Hippocampal formation (tissue), 2 donors: Measurements from ENCODE around the gene ANKRD52.
"Not testable (repeated sequence)": the region's sequence is repeated elsewhere in the genome, so short reads cannot be mapped to it uniquely, and the experiment has no call there.

Experiments
- DNase-seq, 2 donors: peaks; one replicate each; lab custom pipeline; 2025; lab: John Stamatoyannopoulos, UW

Gene ANKRD52

GRCh38 chr12:56272468-56272867 lies 14.3 kb upstream of the ANKRD52 start:
- not testable (repeated sequence) for DNase-seq

- DNase-seq, result no peak
Observed at GRCh38 chr12:56271031-56271430, 12.8 kb upstream of the ANKRD52 start.

- no peak for DNase-seq
Observed at GRCh38 chr12:56267443-56268071, 9.4 kb upstream of the ANKRD52 start.

GRCh38 chr12:56266693-56267442 lies 8.7 kb upstream of the ANKRD52 start, which contains the start of gene COQ10A:
Gene COQ10A (plus strand): TSS chr12:56266942. CDS start chr12:56267119, 177 bp downstream.
- peak; percentile 81 to 85 for DNase-seq

GRCh38 chr12:56266068-56266692 lies 8.0 kb upstream of the ANKRD52 start:
- not testable (repeated sequence) for DNase-seq

GRCh38 chr12:56262955-56263354 lies 4.8 kb upstream of the ANKRD52 start:
- not testable (repeated sequence) for DNase-seq

- DNase-seq, result no peak
Observed at GRCh38 chr12:56261503-56262232, 3.5 kb upstream of the ANKRD52 start.

GRCh38 chr12:56260921-56261320 lies 2.7 kb upstream of the ANKRD52 start:
- no peak for DNase-seq

GRCh38 chr12:56260380-56260779 lies 2.2 kb upstream of the ANKRD52 start:
- no peak for DNase-seq

- DNase-seq, result no peak
Observed at GRCh38 chr12:56258820-56259183, 618 bp upstream of the ANKRD52 start.

- DNase-seq, result no peak
Observed at GRCh38 chr12:56257491-56258067, 605 bp downstream of the ANKRD52 start.

- no peak for DNase-seq
Observed at GRCh38 chr12:56257071-56257470, 1.1 kb downstream of the ANKRD52 start.

- DNase-seq, result no peak
Observed at GRCh38 chr12:56256326-56256960, 1.7 kb downstream of the ANKRD52 start.

- no peak for DNase-seq
Observed at GRCh38 chr12:56255671-56256070, 2.5 kb downstream of the ANKRD52 start.

- no peak for DNase-seq
Observed at GRCh38 chr12:56253091-56253490, 5.1 kb downstream of the ANKRD52 start.

GRCh38 chr12:56252649-56253048 lies 5.5 kb downstream of the ANKRD52 start:
- no peak for DNase-seq

GRCh38 chr12:56248711-56249110 lies 9.5 kb downstream of the ANKRD52 start:
- DNase-seq, result no peak

- no peak for DNase-seq
Observed at GRCh38 chr12:56247923-56248322, 10.3 kb downstream of the ANKRD52 start.

GRCh38 chr12:56244494-56244893 lies 13.7 kb downstream of the ANKRD52 start:
- DNase-seq, result no peak

- DNase-seq, result no peak
Observed at GRCh38 chr12:56243731-56244181, 14.4 kb downstream of the ANKRD52 start.

GRCh38 chr12:56242986-56243385 lies 15.2 kb downstream of the ANKRD52 start:
- no peak for DNase-seq
